DMS114 treated with DMSO at 0.1 percent for 48 hours (cell line): ENCODE data around the gene MAP3K6.
"Not testable (repeated sequence)": the region's sequence is repeated elsewhere in the genome, so short reads cannot be mapped to it uniquely, and the experiment has no call there.

ENCODE experiments used
- DNase-seq: peaks from one replicate; lab custom pipeline; 2025; ENCODE audit not compliant: unreplicated experiment; lab: John Stamatoyannopoulos, UW

The MAP3K6 gene

DNA sequence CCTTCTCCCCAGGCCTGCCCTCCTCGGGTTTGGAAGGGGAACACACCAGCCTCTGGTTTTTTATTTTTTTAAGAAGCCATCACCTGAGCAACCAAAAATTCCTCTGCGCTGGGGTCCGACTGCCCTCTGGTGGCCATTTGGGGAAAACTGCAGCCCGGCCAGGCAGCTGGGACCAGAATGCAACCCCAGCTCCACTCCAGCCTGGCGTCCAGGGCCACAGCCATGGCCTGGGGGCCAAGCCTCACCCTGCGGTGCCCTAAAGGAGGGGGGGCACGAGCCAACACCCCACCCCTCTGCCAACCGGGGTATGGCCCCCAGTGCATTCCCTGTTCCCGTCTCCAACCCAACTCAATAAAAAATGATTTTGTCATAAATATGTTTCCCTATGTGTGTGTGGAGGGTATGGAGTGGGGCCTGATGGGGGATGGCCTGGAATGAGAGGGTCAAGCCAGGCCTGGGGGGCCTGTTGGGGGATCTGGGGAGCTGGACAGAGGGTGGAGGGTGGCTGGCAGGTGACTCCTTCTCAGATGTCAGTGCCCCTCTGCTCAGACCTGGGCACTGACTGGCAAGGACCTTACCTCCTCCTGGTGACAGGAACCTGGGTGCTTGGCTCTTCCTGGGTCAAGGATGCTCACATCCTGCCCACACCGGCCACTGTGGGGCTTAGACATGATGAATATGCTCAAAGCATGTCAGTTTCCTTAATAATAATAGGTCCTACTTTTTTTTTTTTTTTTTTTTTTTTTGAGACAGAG, 28.9 kb upstream of the MAP3K6 start:
- peak; percentile 47 for DNase-seq

DNA sequence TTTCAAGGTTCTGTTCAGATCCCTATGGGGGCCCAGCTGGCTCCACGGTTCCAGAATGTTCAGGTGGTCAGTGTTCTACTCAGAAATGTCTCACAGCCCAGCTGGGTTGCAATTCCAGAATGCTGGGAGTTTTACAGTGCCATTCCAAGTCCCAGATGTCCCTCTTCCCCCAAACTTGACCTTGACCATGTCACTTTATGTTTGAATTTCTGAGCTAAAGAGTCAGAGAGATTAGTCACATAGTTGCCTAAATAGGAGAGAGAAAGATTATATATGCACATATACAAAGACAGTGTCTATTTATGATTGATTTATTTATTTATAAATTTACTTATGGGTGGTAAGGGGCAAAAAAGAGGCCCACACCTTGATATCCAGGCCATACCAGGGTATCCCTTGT, 28.2 kb upstream of the MAP3K6 start:
- DNase-seq = no peak

DNA sequence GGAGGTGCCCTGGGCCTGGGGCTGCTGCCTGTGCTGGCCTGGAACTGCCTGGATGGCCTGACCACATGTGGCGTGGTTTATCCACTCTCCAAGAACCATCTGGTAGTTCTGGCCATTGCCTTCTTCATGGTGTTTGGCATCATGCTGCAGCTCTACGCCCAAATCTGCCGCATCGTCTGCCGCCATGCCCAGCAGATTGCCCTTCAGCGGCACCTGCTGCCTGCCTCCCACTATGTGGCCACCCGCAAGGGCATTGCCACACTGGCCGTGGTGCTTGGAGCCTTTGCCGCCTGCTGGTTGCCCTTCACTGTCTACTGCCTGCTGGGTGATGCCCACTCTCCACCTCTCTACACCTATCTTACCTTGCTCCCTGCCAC, 27.5 kb upstream of the MAP3K6 start:
- no peak for DNase-seq

DNA sequence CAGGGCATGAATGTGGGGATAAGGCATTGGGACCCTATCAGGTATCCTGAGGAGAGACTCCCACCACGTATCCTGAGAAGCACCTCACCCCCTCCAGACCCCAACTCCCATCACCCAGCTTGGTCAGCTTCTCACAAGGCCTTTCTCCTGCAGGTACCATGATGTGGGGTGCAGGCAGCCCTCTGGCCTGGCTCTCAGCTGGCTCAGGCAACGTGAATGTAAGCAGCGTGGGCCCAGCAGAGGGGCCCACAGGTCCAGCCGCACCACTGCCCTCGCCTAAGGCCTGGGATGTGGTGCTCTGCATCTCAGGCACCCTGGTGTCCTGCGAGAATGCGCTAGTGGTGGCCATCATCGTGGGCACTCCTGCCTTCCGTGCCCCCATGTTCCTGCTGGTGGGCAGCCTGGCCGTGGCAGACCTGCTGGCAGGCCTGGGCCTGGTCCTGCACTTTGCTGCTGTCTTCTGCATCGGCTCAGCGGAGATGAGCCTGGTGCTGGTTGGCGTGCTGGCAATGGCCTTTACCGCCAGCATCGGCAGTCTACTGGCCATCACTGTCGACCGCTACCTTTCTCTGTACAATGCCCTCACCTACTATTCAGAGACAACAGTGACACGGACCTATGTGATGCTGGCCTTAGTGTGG, 27.0 kb upstream of the MAP3K6 start:
- no peak for DNase-seq

DNA sequence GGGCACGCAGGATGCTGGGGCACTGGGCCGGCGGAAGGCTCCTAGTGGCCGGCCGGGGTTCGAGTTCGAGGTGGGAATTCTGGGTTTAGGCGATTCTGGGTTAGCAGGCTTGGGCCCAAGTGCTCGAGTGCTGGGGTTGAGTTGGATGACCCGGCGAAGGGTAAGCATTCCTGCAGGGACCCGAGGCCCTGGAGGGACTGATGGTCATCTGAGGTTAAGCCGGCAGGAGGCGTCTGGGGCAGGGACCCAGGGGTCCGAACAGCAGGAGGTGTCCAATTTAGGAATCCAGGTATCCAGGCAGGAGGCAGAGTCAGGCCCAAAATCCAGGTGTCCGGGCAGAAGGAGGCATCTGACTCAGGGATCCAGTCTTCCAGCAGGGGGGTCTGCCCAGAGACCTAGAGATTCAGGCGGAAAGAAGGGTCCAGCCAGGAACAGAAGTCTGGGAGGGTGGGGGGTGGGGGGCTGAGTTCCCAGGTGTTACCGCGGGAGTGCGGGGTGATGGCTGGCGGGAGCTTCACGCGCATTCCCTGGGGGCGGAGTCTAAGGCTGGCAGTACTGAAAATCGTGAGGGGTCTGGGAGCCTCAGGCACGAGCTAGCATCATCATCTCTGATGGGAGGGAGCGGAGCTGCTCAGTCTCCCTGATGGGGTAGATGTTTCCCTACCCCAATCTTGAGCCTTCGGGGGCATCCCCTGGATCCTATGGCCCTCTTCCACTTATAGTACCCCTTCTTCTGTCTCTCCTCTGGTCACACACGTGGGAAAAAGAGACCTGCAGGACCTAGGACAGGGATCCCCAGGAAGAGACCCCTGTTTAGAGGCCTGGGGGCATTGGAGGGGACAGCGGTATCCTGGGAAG, 26.2 kb upstream of the MAP3K6 start:
- no peak for DNase-seq

DNA sequence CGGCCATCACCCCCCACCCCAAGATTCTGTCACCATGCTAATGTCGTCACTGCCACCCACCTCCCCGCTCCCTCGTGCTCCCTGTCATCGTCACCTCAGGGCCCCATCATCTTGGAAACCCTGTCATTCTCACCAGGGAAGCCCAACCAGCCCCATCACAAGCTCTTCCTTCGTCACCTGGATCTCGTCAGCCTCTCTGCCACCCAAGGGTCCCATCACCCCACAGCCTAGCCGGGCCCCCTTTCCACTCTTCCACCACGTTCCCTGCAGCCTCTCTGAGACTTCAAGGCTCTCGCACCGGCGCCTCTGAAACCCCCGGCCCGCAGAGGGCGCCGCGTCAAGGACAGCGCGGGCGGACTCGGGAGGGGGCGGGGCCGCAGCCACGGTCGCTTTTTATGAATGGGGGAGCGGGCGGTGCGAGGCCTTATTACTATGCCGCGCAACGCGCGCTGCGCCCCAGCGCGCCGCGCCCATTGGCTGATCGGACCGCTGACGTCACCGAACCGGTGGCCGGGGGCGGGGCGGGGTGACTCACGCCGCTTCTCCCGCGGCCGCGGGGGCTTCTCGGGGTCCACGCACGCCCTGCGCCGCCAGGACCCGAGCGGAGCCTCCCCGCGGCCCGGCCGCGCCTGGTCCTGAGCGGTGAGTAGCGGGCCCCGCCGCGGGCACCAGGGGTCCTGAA, 25.5 kb upstream of the MAP3K6 start, which contains the start of gene GPR3:
GPR3 (plus strand) TSS at position 527 of the 682 bp plus-strand sequence. CDS start 1,177 bp downstream, outside the sequence.
- DNase-seq = peak; percentile 87

DNA sequence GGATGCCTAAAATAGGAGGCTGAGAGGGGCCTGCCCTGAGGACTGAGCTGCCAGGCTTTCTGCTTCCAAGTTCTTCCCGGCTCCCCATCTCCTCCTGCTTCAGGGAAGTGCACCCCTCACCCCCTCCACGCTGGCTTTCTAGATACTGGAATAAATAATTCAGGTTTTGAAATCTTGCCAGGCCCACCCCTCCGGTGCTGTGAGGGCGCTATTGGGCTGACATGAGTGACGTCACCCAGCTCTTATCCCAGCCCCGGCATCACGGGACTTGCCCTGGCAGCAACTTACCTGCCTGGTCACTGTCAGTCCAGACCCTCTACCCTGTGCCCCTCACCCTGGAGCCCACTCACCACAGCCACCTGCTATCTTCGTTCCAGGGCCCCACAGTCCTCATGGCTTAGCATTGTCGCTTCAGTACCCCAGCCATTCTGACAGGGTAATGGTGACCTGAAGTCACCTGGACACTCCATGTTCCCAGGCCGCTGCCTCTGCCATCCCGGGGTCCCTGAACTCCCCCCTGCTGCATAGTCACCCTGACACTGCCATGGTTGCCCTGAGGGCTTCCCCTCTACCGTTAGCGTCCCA, 24.8 kb upstream of the MAP3K6 start:
- no peak for DNase-seq

DNA sequence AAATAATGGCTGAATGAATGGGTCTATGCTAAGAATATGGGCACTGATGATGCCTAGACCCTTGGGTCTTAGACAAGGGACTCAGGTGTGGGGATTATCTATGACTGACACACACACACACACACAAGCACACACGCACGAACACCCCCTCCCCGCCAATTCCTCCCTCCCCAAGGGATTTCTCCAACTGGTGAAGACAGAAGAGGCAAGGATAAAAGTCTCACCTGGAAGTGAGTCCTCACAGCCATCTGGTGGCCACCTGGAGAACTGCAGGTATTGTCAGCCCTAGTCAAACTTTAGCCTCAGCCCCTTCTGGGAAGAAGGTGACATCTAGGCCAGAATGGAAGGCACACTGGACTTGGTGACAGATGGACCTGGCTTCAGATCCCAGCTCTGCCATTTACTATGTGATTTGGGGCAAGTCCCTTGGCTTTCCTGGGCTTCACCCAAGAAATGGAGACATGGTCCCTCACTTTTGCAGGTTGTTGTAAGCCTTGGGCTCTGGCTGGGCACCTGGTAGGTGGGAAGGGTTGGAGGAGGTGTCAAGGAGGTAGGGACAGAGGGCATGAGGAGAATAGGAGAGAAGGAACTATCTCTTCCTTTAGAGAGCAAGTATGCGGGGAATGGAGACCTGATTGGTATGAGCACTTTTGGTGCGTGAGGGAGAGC, 21.7 kb upstream of the MAP3K6 start:
- DNase-seq = peak; percentile 21

DNA sequence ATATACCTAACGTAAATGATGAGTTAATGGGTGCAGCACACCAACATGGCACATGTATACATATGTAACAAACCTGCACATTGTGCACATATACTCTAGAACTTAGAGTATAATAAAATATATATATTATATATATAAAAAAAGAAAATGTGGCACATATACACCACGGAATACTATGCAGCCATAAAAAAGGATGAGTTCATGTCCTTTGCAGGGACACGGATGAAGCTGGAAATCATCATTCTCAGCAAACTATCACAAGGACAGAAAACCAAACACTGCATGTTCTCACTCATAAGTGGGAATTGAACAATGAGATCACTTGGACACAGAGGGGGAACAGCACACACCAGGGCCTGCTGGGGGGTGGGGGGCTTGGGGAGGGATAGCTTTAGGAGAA, 18.0 kb upstream of the MAP3K6 start:
- not testable (repeated sequence) for DNase-seq

DNA sequence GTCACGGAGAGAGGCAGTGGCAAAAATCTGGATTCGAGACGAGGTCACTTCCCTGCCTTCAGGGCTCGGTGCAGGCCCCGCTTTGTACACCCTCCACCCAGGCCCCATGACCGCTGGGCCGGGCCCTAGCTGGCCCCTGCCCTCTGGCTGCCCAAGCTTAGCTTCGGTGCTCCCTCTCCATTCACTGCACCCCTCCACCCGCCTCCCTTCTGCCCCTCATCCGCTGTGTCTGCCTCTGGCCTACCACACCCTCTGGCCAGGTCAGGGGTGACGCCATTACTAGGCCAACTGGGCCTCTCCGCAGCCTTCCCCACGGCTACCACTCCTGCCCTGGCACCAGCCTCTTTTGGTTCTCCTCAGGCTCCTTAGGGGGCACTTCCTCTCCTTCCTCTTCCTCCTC, 16.9 kb upstream of the MAP3K6 start:
- DNase-seq = no peak

DNA sequence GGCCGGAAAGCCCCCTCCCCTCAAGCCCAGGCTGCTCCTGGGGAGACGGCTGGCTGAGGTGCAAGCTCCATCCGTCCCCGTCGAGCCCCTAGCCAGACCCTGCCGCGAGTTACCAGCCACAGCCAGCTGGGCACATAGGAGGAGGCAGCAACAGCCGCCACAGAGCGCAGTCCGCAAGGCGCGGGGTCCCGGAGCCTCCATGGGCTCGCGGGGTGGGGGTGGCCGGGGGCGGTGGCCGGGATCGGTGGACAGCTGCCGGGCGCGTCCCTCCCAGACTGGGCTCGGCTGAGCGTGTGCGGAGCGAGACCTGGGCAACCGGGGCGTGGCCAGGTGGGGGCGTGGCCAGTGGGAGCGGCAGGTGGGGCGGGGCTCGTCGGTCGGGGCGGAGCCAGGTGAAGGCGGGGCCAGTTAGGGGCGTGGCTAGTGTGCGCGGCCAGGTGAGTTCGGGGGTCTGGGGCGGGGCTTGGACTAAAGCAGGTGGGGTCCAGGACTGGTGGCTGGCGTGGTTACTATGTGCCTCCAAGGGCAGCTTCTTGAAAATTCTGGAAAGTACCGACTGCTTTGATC, 16.4 kb upstream of the MAP3K6 start, which contains the start of gene CD164L2:
CD164L2 (minus strand) TSS at position 295 of the 567 bp plus-strand sequence; CDS start at position 201, 94 bp downstream.
- no peak for DNase-seq

DNA sequence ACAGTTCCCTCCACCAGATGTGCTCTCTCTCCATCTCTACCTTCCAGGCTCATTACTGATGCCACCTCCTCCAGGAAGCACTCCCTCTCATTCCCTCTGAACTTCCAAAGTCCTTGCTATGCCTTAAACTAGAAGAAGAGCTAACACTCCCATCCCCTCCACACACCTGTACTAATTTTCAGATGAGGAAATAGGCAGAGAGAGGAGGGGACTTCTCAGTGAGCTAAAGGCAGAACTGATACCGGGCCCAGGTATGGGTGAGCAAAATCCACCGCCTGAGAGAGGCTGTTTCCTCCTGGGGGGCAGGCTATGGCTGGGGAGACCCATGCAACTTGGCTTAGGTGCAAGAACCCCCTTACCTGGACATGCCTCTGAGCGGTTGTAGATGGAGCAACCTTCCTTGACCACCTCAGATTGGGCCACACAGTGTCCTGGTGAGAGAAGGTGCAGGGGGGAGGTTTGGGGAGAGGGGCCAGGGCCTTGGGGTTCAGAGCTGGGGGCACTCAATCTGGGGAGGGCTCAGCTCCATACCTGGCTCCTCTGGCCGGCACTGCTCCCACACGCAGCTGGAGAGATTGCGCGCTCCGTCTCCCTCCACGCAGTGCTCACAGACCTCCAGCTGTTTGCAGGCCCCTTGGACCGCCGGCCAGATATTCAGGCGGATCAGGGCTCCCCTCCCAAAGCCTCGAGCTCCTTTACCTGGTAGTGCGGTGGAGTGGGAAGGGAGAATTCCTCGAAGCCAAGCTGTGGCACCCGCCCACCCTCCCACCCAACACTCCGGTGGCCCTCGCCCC, 15.4 kb upstream of the MAP3K6 start:
- DNase-seq = no peak

DNA sequence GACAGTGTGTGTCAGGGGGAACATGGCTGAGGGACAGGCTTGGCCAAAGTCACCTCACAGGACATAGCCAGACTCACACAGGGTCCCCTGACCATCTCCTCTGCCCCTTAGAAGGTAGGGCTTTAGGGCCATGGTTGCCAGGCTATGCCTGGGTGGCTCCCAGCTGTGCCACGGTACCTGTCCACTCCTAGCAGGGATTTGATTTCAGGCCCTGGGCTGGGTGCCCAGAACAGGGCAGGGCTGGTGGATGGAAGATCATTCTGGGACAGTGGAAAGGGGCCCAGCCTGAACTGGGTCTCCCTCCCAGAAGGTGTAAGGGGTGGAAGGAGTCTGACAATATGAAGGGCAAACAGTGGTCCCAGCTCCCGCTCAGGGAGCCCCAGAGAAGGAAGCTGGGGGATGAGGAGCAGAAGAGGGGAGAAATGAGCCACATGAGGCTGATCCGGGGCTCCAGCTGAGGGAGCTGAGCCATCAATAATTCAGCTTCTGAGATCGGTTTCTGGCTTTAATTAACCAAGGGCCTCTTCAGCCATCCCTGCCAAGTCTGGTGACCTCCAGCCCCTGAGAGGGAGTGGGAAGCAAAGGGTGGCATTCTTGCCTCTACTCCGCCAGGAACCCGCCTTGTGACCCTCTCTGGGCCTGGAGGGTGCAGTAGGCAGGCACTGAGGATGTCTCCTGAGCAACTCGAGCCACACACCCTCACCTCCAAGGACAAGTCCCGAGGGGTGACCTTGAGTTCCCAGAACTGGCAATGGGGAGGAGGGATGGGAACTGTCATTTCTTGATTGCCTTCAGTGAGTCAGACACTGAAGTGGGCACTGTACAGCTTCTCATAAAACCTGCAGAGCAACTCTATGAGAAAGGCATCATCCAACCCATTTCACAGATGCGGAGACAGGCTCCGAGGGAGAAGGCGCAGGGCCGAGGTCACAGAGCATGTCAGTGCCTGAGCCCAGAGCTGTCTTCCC, 14.3 kb upstream of the MAP3K6 start:
- no peak for DNase-seq

DNA sequence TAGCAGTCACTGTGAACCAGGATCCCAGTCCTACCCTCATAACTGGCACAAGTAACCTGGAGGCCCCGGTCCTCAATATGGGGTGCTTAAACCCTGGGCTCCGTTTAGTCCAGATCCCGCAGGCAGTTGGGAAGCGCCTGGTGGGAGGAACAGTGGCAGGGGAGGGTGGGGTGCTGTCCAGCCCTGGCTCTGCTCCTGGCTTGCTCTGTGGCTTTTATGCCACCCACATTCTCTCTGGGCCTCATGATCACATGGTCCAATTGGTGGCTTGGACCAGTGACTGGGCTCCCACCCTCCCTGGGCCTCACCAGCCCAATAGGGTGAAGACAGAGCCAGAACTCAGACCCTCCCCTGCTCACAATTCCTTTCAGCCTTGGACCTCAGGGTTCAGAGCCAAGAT, 13.5 kb upstream of the MAP3K6 start:
- DNase-seq = no peak

DNA sequence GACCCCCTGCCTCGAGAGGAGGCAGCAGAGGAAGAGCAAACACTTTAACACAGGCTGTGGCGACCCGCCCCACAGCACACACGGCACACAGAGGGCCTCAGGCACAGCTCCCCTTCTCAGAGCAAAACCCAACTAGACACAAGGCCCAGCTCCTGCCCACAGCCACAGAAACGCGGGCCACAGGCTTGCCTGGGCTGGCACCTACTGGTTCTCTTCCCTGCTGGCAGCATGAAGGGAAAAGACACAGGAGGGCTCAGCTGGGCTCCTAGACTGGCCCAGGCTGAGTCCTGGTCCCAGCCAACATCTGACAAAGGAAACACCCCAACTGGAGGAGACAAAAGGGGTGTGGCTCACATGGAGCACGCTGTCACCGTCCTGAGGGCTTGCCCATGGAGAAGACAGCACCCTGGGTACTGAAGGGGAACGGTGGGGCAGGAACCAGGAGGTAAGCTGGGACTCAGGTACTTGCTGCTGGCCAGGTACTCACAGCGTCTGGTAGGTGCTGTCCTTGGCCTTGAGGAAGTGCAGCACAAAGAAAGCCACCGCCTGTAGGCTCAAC, 12.9 kb upstream of the MAP3K6 start:
- no peak for DNase-seq

DNA sequence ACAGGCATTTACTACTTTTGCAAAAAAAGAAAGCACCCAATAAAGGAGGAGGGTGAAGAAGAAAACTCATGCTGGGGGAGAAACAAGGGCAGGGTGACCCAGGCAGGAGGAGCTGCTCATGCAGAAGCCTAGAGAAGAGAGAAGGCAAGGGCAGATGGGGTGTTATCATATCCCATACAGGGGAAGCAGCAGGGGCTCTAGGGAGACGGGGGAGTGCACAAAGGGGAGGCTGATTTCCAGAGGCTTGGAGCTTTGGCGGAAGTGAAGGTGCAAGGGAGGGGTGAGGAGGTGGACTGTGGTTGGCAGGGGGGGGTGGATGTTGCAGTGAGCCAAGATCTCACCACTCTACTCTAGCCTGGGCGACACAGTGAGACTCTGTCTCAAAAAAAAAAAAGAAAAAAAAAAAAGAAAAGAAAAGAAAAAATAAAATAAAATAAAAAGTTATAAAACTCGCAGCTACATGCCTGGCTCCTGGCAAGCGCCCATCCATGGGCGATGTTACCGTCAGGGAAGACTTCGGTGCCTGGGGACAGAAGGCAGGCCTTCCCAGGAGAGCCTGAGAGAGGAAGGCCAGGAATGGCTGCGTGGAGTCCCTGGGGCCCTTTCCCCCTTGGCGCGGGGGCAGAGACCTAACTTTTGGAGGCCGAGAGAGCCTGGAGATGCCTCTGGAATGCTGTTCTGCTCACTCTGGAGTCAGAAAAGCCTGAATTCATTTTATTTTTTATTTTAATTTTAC, 11.2 kb upstream of the MAP3K6 start:
- DNase-seq = no peak
